Measurements from ENCODE around the gene SCO2.

Gene SCO2

GRCh38 chr22:50476868-50477267 lies 48.5 kb downstream of the SCO2 start:
- DNase-seq (ENCODE audit: low spot score), result no peak

- no peak for DNase-seq (ENCODE audit: low spot score)
These were observed 49.8 kb downstream of the SCO2 start for GRCh38 chr22:50475652-50476002.

GRCh38 chr22:50474710-50475651 lies 50.4 kb downstream of the SCO2 start, which contains the start of gene SBF1:
Gene SBF1 (minus strand): TSS chr22:50475035. CDS start chr22:50474840, 195 bp downstream.
- peak; percentile 87 for DNase-seq (ENCODE audit: low spot score)

- peak; percentile 21 for DNase-seq (ENCODE audit: low spot score)
These were observed 51.3 kb downstream of the SCO2 start for GRCh38 chr22:50473855-50474671.
